ENCODE results near the gene PTRH2.

PTRH2 gene

GRCh38 chr17:59652119-59652518, 55.1 kb downstream of the PTRH2 start:
- H3K27me3 ChIP-seq: no peaks in the 10 kb centered on the region
- no peak overlapping the region for H3K4me2 ChIP-seq
- no peak overlapping the region for H3K27ac ChIP-seq
- peaks cover 98 to 100% (median 100%) of the 10 kb centered on the region in 11 experiments for H3K36me3 ChIP-seq
- peak overlapping the region in 3 of 10 experiments; percentile 4 to 12 (median 8); a peak in 3 of 20 replicates for H3K4me3 ChIP-seq
- H3K9ac ChIP-seq: no peak overlapping the region
- TF ChIP-seq Cebpa-rat (IDR thresholded peaks at IDR 0.05): no peak
- peaks cover 0 to 41% (median 31%) of the 10 kb centered on the region in 11 experiments; a peak in 17 of 22 replicates for H3K9me3 ChIP-seq (replicated peaks in 1 of 11)
- H3K4me1 ChIP-seq: peaks cover 0 to 31% (median 0%) of the 10 kb centered on the region in 10 experiments; a peak in 5 of 20 replicates
- H4K20me1 ChIP-seq: peaks cover 0 to 100% (median 6%) of the 10 kb centered on the region in 11 experiments; a peak in 9 of 22 replicates

- Histone ChIP-seq H3K9ac (no peak overlapping the region), H3K27ac (no peak overlapping the region), H3K36me3 (peaks cover 98 to 100% (median 100%) of the 10 kb centered on the region in 11 experiments), H4K20me1 (peaks cover 0 to 100% (median 13%) of the 10 kb centered on the region in 11 experiments; a peak in 12 of 22 replicates), H3K9me3 (replicated peaks in 1 of 11) (peaks cover 0 to 41% (median 31%) of the 10 kb centered on the region in 11 experiments; a peak in 17 of 22 replicates), H3K4me3 (no peak overlapping the region), H3K4me1 (peaks cover 0 to 34% (median 1%) of the 10 kb centered on the region in 10 experiments; a peak in 11 of 20 replicates), H3K4me2 (no peak overlapping the region), H3K27me3 (no peaks in the 10 kb centered on the region)
- TF ChIP-seq Cebpa-rat (IDR thresholded peaks at IDR 0.05): no peak
Measured at GRCh38 chr17:59651346-59651745, 55.9 kb downstream of the PTRH2 start.

GRCh38 chr17:59650642-59651041, 56.6 kb downstream of the PTRH2 start:
- no peak for TF ChIP-seq Cebpa-rat (IDR thresholded peaks at IDR 0.05)
- Histone ChIP-seq H3K9ac (no peak overlapping the region), H3K9me3 (replicated peaks in 1 of 11) (peaks cover 0 to 41% (median 31%) of the 10 kb centered on the region in 11 experiments; a peak in 17 of 22 replicates), H4K20me1 (peaks cover 0 to 100% (median 20%) of the 10 kb centered on the region in 11 experiments; a peak in 14 of 22 replicates), H3K4me1 (peaks cover 0 to 34% (median 7%) of the 10 kb centered on the region in 10 experiments; a peak in 12 of 20 replicates), H3K36me3 (peaks cover 98 to 100% (median 100%) of the 10 kb centered on the region in 11 experiments), H3K27me3 (no peaks in the 10 kb centered on the region), H3K4me2 (no peak overlapping the region), H3K27ac (no peak overlapping the region), H3K4me3 (no peak overlapping the region)

- no peak for TF ChIP-seq Cebpa-rat (IDR thresholded peaks at IDR 0.05)
- peaks cover 0 to 41% (median 31%) of the 10 kb centered on the region in 11 experiments; a peak in 17 of 22 replicates for H3K9me3 ChIP-seq (replicated peaks in 1 of 11)
- no peak overlapping the region for H3K4me2 ChIP-seq
- H3K9ac ChIP-seq: no peak overlapping the region
- peaks cover 0 to 100% (median 28%) of the 10 kb centered on the region in 11 experiments; a peak in 15 of 22 replicates for H4K20me1 ChIP-seq
- H3K4me3 ChIP-seq: no peak overlapping the region
- H3K36me3 ChIP-seq: peaks cover 92 to 100% (median 99%) of the 10 kb centered on the region in 11 experiments
- peaks cover 0 to 34% (median 14%) of the 10 kb centered on the region in 10 experiments; a peak in 12 of 20 replicates for H3K4me1 ChIP-seq
- no peak overlapping the region for H3K27ac ChIP-seq
- no peaks in the 10 kb centered on the region for H3K27me3 ChIP-seq
Measured at GRCh38 chr17:59649886-59650285, 57.3 kb downstream of the PTRH2 start.

Measured in BLaER1 treated with 17β-estradiol and CSF1 and Interleukin-3, amounts not matched to agents 10 nM and 100 nM (cell line).